GM12892 (cell line): ENCODE measurements around the gene ANKRD23.

Source experiments
- DNase-seq: peaks from one replicate; pipeline ENCODE4 v3.0.0; 2011; ENCODE audit not compliant: insufficient read length
- FAIRE-seq: peaks from 2 replicates; lab custom pipeline; 2011; peaks lifted over from hg19 to GRCh38; lab: Jason Lieb, UNC
- POLR2A ChIP-seq: IDR thresholded peaks from 2 replicates; pipeline ENCODE4 v1.6.1; 2011; ENCODE audit warnings: low read depth, low read length, control low read depth
- POLR2AphosphoS5 ChIP-seq: IDR thresholded peaks from 2 replicates; pipeline ENCODE4 v1.6.1; 2011; ENCODE audit warnings: low read depth, low read length, control low read depth
- TAF1 ChIP-seq: IDR thresholded peaks from 2 replicates; pipeline ENCODE4 v1.6.1; 2011; ENCODE audit warnings: low read depth, mild to moderate bottlenecking, control low read depth, low read length, borderline replicate concordance

ANKRD23 gene

DNA sequence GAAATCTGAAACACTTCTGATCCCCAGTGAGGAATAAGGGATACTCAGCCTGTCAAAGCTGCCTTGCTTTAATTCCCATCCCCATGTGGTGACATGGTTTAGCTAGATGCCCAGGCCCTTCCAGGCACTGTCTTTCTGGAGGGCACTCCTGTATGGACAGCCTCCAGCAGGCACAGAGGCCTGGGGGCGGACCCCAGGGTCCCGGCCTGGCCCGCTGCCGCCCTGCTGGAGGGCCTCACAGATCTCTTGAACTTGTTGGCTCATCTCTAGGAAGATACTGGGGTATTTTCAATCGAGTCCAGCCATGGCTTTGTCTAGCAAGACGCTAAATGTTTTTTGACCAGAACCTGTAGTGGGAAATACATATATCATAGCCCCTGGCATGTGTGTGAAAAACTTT is 48.7 kb downstream of the ANKRD23 start:
- DNase-seq (no peak), FAIRE-seq (no peak)
- no peak for TF ChIP-seq POLR2AphosphoS5
- no peak for TF ChIP-seq TAF1
- no peak for TF ChIP-seq POLR2A

DNA sequence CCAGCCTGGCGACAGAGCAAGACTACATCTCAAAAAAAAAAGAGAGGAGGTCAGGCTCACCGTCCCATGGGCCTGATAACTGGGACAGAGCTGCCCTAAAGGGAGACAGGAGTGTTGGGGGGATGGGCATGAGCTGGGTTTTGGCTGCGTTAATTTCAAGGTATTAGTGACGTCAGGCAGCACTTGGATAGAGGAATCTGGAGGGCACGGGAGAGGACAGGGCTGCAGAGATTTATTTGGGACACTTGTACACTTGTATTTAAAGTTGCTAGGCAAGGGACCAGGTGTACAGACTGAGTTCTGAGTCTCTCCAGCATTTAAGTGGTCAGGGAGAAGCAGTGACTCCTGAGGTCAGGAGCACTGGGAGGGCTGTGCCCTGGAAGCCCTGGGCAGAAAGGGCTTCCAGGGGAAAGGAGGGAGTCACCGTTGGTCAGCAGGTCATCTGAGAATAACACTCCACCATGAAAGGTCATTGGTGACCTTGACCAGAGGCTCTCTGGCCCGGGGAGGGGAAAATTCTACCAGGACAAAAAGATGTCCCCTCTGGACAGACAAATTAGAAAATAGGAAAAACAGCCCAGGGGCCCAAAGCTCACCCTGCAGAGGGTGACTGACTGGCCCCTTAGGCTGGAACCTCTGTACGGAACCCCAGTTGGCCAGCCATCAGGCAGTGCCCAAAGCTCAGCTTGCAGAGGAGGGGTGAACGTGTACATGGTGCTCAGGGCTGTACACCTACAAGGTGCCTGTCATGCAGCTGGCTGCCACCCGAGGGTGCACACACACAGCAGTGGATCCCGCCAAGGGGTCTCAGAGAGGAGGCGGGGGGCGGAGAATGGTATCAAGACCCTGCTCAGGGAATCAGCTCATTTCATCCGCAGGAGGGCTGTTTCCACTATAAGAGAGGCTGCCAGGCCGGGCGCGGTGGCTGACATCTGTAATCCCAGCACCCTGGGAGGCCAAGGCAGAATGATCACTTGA is 50.8 kb downstream of the ANKRD23 start:
- no peak for DNase-seq
- FAIRE-seq: no peak
- TF ChIP-seq POLR2AphosphoS5 (no peak), POLR2A (no peak), TAF1 (no peak)

DNA sequence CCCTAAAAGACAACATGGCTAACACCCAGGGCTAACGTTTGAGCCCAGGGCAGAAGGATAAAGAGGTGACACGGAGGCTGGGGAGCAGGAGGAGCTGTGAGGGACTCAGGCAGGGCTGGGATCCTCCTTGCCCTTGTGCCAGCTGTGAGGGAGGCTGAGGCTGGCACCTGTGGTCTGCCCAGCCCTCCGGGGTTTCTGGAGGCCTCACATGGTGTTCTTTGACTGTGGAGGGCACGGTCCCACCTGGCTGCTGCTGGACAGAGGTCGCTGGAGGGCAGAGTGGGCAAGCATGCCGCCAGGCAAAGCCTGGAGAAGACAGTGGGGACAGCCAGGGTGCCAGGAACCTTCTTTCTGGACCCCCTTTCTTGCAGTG is 54.6 kb downstream of the ANKRD23 start:
- no peak for DNase-seq
- TF ChIP-seq TAF1: no peak
- TF ChIP-seq POLR2A: no peak
- TF ChIP-seq POLR2AphosphoS5: no peak
- no peak for FAIRE-seq

DNA sequence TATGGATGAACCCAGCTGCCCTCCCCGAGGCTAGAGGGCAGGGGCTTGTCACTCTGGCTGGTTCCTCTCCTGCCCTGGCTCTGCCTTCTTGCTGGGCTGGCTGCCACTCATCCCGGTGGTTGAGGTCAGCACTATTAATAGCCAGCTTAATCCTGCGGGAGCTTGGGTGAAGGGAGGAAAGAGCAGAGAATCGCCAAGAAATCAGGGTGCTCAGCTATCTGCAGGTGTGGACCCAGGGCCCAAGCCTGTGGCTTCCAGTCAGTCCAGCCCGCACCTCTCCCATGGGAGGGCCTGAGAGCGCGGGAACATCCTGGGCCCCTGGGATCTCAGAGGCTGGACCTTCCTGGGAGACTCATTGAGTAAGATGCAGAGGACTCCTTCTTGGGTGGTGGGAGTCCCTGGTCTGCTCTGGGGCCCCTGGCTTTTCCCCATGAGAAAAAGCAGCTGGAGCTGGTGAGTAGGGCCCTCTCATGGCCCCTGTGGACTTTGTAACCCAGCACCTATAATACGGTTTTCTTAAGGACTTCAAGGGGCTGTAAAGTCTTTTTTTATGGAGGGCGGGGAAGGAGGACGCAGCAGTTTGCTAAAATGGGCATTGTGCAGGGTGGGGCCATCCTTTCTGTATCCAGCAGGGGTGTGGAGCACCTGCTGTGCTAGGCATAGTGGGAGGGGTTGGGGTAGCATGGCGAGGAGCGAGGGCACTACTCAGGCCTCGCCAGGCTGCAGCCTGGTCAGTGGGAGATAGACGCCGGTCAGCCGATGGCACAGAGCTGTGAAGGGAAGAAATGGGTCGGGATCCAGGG is 55.2 kb downstream of the ANKRD23 start:
- FAIRE-seq (no peak), DNase-seq (no peak)
- TF ChIP-seq TAF1 (no peak), POLR2A (no peak), POLR2AphosphoS5 (no peak)
